Heart right ventricle (tissue), 16 donors: Measurements from ENCODE around the gene ZNF441. TPM values are rescaled to one million over a fixed set of nuclear protein-coding genes. Genes with fewer than 3 reads are reported as not detected.

Experiments used
- ATAC-seq, 8 donors: fragments of 200-7000 bp; cut with Tn5 transposase; one replicate each; pipeline ENCODE4 v1.9.1; 2020; ENCODE audit warnings: mild to moderate bottlenecking in 8 of 8, moderate library complexity in 8 of 8, moderate number of reproducible peaks in 1 of 8
- DNase-seq, 2 donors: peaks; one replicate each; pipeline ENCODE4 v3.0.0-alpha.2; 2020
- H3K27ac ChIP-seq, 10 donors: fragments of 200-600 bp; sonication (generic) in 2 of 10; one replicate each; pipeline versions ENCODE4 v1.5.0 to v1.8.0; 2020 to 2022; ENCODE audit warnings: mild to moderate bottlenecking in 3 of 10
- H3K27me3 ChIP-seq, 7 donors: fragments of 200-600 bp; one replicate each; pipeline ENCODE4 v1.8.0; 2021 to 2022; ENCODE audit warnings: mild to moderate bottlenecking in 2 of 7
- H3K36me3 ChIP-seq, 9 donors: fragments of 200-600 bp; sonication (generic) in 1 of 9; one replicate each; pipeline versions ENCODE4 v1.5.0 to v1.8.0; 2020 to 2022; ENCODE audit warnings: mild to moderate bottlenecking in 2 of 9
- H3K4me1 ChIP-seq, 9 donors: fragments of 200-600 bp; sonication (generic) in 1 of 9; one replicate each; pipeline versions ENCODE4 v1.5.0 to v1.8.0; 2020 to 2022; ENCODE audit warnings: mild to moderate bottlenecking in 4 of 9
- H3K4me3 ChIP-seq, 10 donors: fragments of 200-600 bp; sonication (generic) in 2 of 10; one replicate each; pipeline versions ENCODE4 v1.5.0 to v1.8.0; 2020 to 2022; ENCODE audit warnings: mild to moderate bottlenecking in 7 of 10, moderate library complexity in 2 of 10
- H3K9me3 ChIP-seq, 11 donors: fragments of 200-600 bp in 10 of 11; sonication (generic) in 2 of 11; one replicate each; pipeline versions ENCODE4 v1.5.0 to v1.8.0; 2013 to 2022; ENCODE audit warnings: mild to moderate bottlenecking in 2 of 11, control low read depth in 1 of 11, moderate library complexity in 1 of 11
- CTCF ChIP-seq, 9 donors: fragments of 200-600 bp; sonication (generic) in 2 of 9; IDR thresholded peaks; one replicate each; pipeline versions ENCODE4 v1.5.0 to v1.8.0; 2021 to 2022; ENCODE audit warnings: antibody characterized with exemption in 9 of 9, mild to moderate bottlenecking in 5 of 9, moderate library complexity in 1 of 9
- WGBS, 2 donors: extraction: QIAGEN DNeasy Blood & Tissue Kit; methylation state at CpG; one replicate each; pipeline ENCODE4 v1.1.7; 2013; ENCODE audit warnings: inconsistent platforms in 1 of 2; 5-methylcytosine and 5-hydroxymethylcytosine counted together
- intact Hi-C, 10 donors: fragments of 100-400 bp; cut with DNase I; formaldehyde crosslinking; loops; one replicate each; pipeline versions ENCODE4 v1.11.1 to v1.14.2; 2022
- polyA plus RNA-seq, 2 donors: library from polyadenylated mRNA; stranded (reverse); fragments of 200-250 nt; gene quantifications; one replicate each; pipeline ENCODE4 v1.2.3, GENCODE V29; 2013
- total RNA-seq, 10 donors: library from RNA; stranded (reverse); fragmentation: NEBNext Ultra II Directional in 3 of 10; extraction: Animal tissue kit (Norgen Biotek cat#: 25700) in 3 of 10; gene quantifications; one replicate each; pipeline versions ENCODE4 v1.2.1 to v1.2.4, GENCODE V29; 2021 to 2023
- donor health status: Arrhythmogenic right ventricular cardiomyopathy.
- donor health status: ischemic (EF 13 %, LVEDD 7.1; RV severe dilation, severe dysfunction).
- donor health status: healthy with polysubstance abuse.
- donor health status: DM: no; HTN: yes; CAD: no.
- donor health status: DM: no; HTN: no; CAD: no.
- donor health status: ischemic (EF 25% LVEDD 6.9; RV normal size, moderate dysfunction).
- donor health status: ischemic (EF 25% LVEDD 5.7; RV mildly dilated, moderate dysfunction).
- donor health status: healthy.
- donor health status: DM: yes; HTN: yes; CAD: no.
- donor health status: Ischemic cardiomyopathy.
- donor health status: ischemic (EF 35%, LVEDD 5.7; RV mildly dilated, moderate dysfunction).
- donor health status: nonischemic (EF 11% LVEDD 7.7; RV severe dilation, severe dysfunction).
- donor health status: DM: yes; HTN: yes; CAD: no.
- donor health status: PGD.
- donor health status: ischemic (EF 29% LVEDD 5.4; RV normal size, mild dysfunction).
- donor health status: nonischemic (EF 23%, LVEDD 6.1; RV moderate dilation, normal function).

ZNF441 gene
- total and polyA plus RNA-seq, 12 donors = 1.7 to 7.0 (median 5.2) TPM

DNA sequence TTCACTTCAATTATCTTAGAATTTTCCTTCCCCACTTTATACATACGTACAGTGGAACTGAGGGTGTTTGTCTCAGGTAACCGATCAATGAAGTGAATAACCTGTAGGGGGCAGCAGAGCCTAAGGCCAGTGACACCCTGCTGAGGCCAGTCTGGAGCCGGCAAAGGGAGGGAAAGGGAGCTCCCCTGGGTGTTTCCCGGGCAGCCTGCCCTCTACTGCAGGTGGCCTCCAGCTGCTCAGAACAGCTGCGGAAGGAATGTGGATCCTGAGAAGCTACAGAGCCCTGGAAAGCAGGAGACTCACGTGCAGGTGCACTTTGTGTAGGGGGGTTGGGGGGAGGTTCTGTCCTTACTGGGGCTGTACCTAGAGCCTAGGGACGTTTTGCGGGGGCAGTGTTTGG is 30.7 kb downstream of the ZNF441 start:
- peaks cover 5 to 24% (median 14%) of the 10 kb centered on the region in 9 donors for H3K4me1 ChIP-seq
- 3 to 5% methylated on average over 8 of the region's 8 CpGs for WGBS, 2 donors
- H3K27me3 ChIP-seq = no peaks in the 10 kb centered on the region
- DNase-seq (peak; percentile 83 to 91), ATAC-seq (peak; percentile 90 to 97 (median 94))
- peaks cover 0 to 3% (median 0%) of the 10 kb centered on the region in 11 donors for H3K9me3 ChIP-seq
- intact Hi-C loops = loop anchor here in 9 of 10 donors (2.0 to 10.0 kb wide), 10 partner anchors 15 to 345 kb away; partner anchors contain the start of genes ZNF20 (in 4 of the 9), ZNF69 (in 1 of the 9) and ZNF763 (in 1 of the 9)
- H3K27ac ChIP-seq = peak overlapping the region in 4 of 10 donors; percentile 77 to 90 (median 82)
- peak; percentile 82 to 94 (median 91) for TF ChIP-seq CTCF (IDR thresholded peaks at IDR 0.05)
- H3K36me3 ChIP-seq = no peaks in the 10 kb centered on the region
- peak overlapping the region in 8 of 10 donors; percentile 72 to 85 (median 79) for H3K4me3 ChIP-seq

- peak within 1 kb of the TSS; percentile 48 to 90 (median 82) for H3K27ac ChIP-seq
- peak; percentile 98 to 100 (median 99) for ATAC-seq
- H3K4me3 ChIP-seq = peak within 1 kb of the TSS; percentile 56 to 85 (median 78)
- peak in 8 of 9 donors; percentile 17 to 59 (median 36) for TF ChIP-seq CTCF (IDR thresholded peaks at IDR 0.05)
- no peaks in the 10 kb centered on the region for H3K36me3 ChIP-seq
- H3K4me1 ChIP-seq = peaks cover 5 to 24% (median 14%) of the 10 kb centered on the region in 9 donors
- DNase-seq = peak; percentile 92 to 94
- H3K9me3 ChIP-seq = peaks cover 0 to 5% (median 0%) of the 10 kb centered on the region in 11 donors
- H3K27me3 ChIP-seq = no peaks in the 10 kb centered on the region
- WGBS, 2 donors = 0 to 1% methylated on average over 56 of the region's 56 CpGs
- intact Hi-C loops = loop anchor here in 9 of 10 donors (1.0 to 10.0 kb wide), 10 partner anchors 16 to 344 kb away; partner anchors contain the start of genes ZNF20 (in 4 of the 9), ZNF440 (in 2 of the 9), ZNF69 (in 1 of the 9) and ZNF763 (in 1 of the 9)
Measured at GRCh38 chr19:11798391-11799330, 31.9 kb downstream of the ZNF441 start, which contains the start of gene ZNF491. Gene ZNF491, plus strand, starts transcription at chr19:11798523. Its CDS starts 7,431 bp downstream, at chr19:11805954.

- intact Hi-C loops = no loop called here
- H3K9me3 ChIP-seq = peaks cover 0 to 64% (median 27%) of the 10 kb centered on the region in 11 donors
- no peak for ATAC-seq
- H3K4me1 ChIP-seq = no peaks in the 10 kb centered on the region
- TF ChIP-seq CTCF (IDR thresholded peaks at IDR 0.05) = no peak
- WGBS, 2 donors = 94 to 95% methylated on average over 11 of the region's 11 CpGs
- H3K4me3 ChIP-seq = no peak overlapping the region
- DNase-seq = no peak
- peaks cover 0 to 48% (median 21%) of the 10 kb centered on the region in 9 donors for H3K36me3 ChIP-seq
- H3K27ac ChIP-seq = no peak overlapping the region
- H3K27me3 ChIP-seq = no peaks in the 10 kb centered on the region
Measured at GRCh38 chr19:11806354-11807098, 39.7 kb downstream of the ZNF441 start.

GRCh38 chr19:11807099-11807380 is 40.2 kb downstream of the ZNF441 start:
- TF ChIP-seq CTCF (IDR thresholded peaks at IDR 0.05) = no peak
- no peaks in the 10 kb centered on the region for H3K27me3 ChIP-seq
- DNase-seq (no peak), ATAC-seq (no peak)
- peaks cover 0 to 64% (median 27%) of the 10 kb centered on the region in 11 donors for H3K9me3 ChIP-seq
- H3K36me3 ChIP-seq = peaks cover 0 to 48% (median 21%) of the 10 kb centered on the region in 9 donors
- intact Hi-C loops = no loop called here
- no peak overlapping the region for H3K27ac ChIP-seq
- 94 to 95% methylated on average over 2 of the region's 2 CpGs for WGBS, 2 donors
- H3K4me1 ChIP-seq = no peaks in the 10 kb centered on the region
- H3K4me3 ChIP-seq = no peak overlapping the region
